Central memory CD8-positive, alpha-beta T cell (primary cell): Measurements from ENCODE around the gene TSC22D2.
A peak's percentile ranks its signal among the peaks of the same experiment; 100 is the strongest.

ENCODE experiments used
- ATAC-seq: fragments of 150-1000 bp; cut with Tn5 transposase; replicated peaks from 2 replicates; pipeline ENCODE4 v1.10.0; 2022; ENCODE audit warnings: mild to moderate bottlenecking, moderate FRiP score, moderate number of reproducible peaks; ENCODE audit not compliant: poor library complexity, severe bottlenecking; ENCODE audit errors: extremely low read depth
- DNase-seq, 2 donors: peaks; one replicate each; pipeline ENCODE4 v3.0.0; 2021; ENCODE audit warnings: low spot score in 2 of 2
- H3K27ac Mint-ChIP-seq: one replicate; pipeline ENCODE4 v1.8.0; 2022; ENCODE audit warnings: low read depth, mild to moderate bottlenecking, moderate library complexity, mixed read lengths
- H3K27me3 Mint-ChIP-seq: one replicate; pipeline ENCODE4 v1.8.0; 2022; ENCODE audit warnings: mixed read lengths
- H3K36me3 Mint-ChIP-seq: one replicate; pipeline ENCODE4 v1.8.0; 2022; ENCODE audit warnings: mild to moderate bottlenecking, moderate library complexity, mixed read lengths; ENCODE audit not compliant: insufficient read depth
- H3K4me1 Mint-ChIP-seq: one replicate; pipeline ENCODE4 v1.8.0; 2022; ENCODE audit warnings: mixed read lengths
- H3K4me3 Mint-ChIP-seq: one replicate; pipeline ENCODE4 v1.8.0; 2022; ENCODE audit warnings: mild to moderate bottlenecking, moderate library complexity, mixed read lengths
- H3K9me3 Mint-ChIP-seq: one replicate; pipeline ENCODE4 v1.8.0; 2022; ENCODE audit warnings: mixed read lengths

Gene TSC22D2

DNA sequence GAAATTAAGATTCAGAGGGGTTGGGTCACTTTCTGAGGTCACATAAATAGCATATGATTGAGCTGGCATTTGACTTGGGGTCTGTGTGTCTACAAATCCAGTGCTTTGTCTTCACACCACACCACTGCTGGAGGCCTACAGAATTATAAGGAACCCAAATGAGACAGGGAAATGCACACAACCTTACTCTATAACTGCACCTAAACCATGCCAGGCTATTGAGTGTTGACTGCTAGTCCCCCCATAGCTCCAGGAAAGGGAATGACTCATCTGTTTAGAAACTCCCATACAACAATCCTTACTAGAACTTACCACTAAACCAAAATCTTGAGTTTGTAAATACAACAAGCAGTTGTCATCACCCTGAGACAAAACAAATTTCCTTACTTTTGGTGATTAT is 16.9 kb upstream of the TSC22D2 start:
- ATAC-seq = no peak
- H3K4me3 Mint-ChIP-seq = no peak overlapping the region
- no peaks in the 10 kb centered on the region for H3K27me3 Mint-ChIP-seq
- peaks cover 1% of the 10 kb centered on the region for H3K36me3 Mint-ChIP-seq
- H3K4me1 Mint-ChIP-seq = no peaks in the 10 kb centered on the region
- no peak for DNase-seq
- H3K27ac Mint-ChIP-seq = no peak overlapping the region
- H3K9me3 Mint-ChIP-seq = no peaks in the 10 kb centered on the region

DNA sequence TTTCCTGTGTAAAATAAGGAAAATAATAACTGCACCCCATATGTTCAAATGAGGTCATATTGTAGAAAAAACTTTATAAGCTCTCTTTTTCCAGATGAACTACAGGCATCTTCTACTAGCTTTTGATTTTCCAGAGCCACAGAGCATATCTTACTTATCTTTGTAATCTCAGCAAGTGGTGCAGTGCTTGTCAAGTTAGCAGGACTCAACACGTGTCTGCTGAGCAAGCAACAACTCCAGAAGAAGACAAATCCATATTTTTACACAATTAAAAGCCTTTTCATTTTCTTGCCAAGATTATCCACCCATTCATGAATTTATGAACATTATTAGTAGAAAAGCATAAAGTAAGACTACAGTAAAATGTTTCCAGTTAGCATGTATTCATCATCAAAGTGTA is 14.4 kb upstream of the TSC22D2 start:
- no peaks in the 10 kb centered on the region for H3K9me3 Mint-ChIP-seq
- H3K4me3 Mint-ChIP-seq = no peak overlapping the region
- H3K4me1 Mint-ChIP-seq = no peaks in the 10 kb centered on the region
- H3K27ac Mint-ChIP-seq = no peak overlapping the region
- peaks cover 1% of the 10 kb centered on the region for H3K36me3 Mint-ChIP-seq
- DNase-seq (no peak), ATAC-seq (no peak)
- peaks cover 7% of the 10 kb centered on the region for H3K27me3 Mint-ChIP-seq

DNA sequence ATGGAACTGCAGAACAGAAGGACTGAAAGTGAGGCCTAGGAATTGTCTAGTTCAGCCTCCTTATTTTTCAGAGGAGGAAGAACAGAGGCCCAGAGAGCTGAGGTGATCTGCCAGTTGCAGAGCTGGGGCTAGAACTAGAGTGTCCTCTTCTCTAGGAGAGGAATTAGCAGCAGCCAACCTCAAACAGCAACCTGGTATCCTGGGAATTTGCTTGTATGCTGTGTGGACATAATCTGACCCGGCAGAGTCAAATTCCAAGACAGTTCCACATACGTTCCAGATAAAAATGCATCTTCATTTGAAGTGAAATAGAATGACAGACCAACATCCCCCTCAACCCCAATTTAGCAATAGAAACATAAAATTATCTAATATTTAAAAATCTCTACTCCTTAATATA is 13.5 kb upstream of the TSC22D2 start:
- H3K36me3 Mint-ChIP-seq = peaks cover 1% of the 10 kb centered on the region
- H3K27me3 Mint-ChIP-seq = peaks cover 12% of the 10 kb centered on the region
- DNase-seq = no peak
- H3K27ac Mint-ChIP-seq = no peak overlapping the region
- no peak overlapping the region for H3K4me3 Mint-ChIP-seq
- no peaks in the 10 kb centered on the region for H3K9me3 Mint-ChIP-seq
- ATAC-seq = no peak
- H3K4me1 Mint-ChIP-seq = no peaks in the 10 kb centered on the region

DNA sequence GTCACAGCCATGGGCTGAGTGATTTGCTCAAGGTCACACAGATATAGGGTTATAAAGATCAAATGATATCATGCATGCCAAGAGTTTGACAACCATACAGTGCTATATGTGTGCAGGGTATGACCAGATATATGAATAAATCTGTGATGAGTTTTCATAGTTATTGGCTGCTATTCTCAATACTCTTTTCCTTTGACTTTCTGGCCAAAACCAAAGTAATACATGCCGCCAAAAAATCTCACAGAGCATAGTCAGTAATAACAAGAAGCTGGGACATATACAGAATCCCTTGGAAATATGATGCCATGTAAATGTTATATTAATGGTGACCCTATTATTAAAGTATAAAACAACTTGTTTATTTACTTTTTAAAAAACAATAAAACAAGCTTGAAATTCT is 11.6 kb upstream of the TSC22D2 start:
- no peak for DNase-seq

DNA sequence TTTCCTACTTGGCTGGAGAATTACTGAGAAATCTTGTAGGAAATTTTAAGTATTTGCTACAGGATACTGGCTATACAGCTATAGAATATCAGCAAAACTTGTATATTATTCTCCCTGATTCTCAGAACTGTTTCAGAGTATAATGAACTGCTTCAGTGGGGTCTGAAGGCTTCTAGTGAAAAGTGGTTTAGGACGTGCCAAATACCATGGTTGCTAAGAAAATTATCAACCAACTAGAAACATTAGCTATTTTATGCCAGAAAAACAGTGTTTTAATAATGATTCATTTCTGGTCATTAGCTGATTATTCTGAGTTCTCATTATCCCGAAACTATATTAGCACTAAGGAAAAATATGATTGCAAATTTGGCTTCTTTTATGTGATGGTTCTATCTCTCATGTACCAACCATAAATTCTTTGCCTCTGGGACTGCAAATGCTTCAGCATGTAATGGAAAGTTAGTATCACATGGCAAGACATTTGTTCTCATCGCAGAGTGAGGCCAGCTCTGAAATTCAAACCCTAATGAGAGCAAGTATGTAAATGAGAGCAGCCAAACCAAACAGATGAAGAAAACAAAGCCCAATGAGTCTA is 11.0 kb upstream of the TSC22D2 start:
- peaks cover 1% of the 10 kb centered on the region for H3K36me3 Mint-ChIP-seq

More for the DNA sequence above, 11.6 kb upstream of the TSC22D2 start:
- Mint-ChIP-seq H3K9me3 (no peaks in the 10 kb centered on the region), H3K36me3 (peaks cover 1% of the 10 kb centered on the region), H3K4me3 (no peak overlapping the region), H3K27me3 (peaks cover 12% of the 10 kb centered on the region), H3K4me1 (no peaks in the 10 kb centered on the region), H3K27ac (no peak overlapping the region)
- no peak for ATAC-seq

DNA sequence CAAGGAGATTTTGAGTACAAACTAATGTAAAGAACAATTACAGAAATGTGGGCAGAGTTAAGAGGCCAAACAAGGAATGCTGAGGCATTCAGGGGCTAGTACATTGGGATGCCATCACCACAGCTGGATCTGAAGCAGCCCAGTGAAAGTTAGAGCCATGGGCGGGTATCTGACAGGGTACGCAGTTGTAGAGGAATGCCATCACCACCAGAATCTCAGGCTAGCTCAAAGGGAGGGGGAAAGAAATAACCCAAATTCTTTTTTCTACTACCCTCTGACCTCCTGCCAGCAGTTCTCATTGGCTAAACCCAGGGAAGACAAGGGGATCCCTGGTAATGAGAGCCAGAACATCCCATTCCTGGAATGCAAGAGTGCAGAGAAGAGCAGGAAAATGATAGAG is 9.0 kb upstream of the TSC22D2 start:
- no peak for DNase-seq
- peaks cover 12% of the 10 kb centered on the region for H3K27me3 Mint-ChIP-seq
- H3K27ac Mint-ChIP-seq = no peak overlapping the region
- H3K4me3 Mint-ChIP-seq = no peak overlapping the region
- no peaks in the 10 kb centered on the region for H3K9me3 Mint-ChIP-seq
- H3K36me3 Mint-ChIP-seq = no peaks in the 10 kb centered on the region
- H3K4me1 Mint-ChIP-seq = no peaks in the 10 kb centered on the region
- ATAC-seq = no peak

More for the DNA sequence above, 11.0 kb upstream of the TSC22D2 start:
- H3K4me3 Mint-ChIP-seq = no peak overlapping the region
- DNase-seq (no peak), ATAC-seq (no peak)
- no peaks in the 10 kb centered on the region for H3K9me3 Mint-ChIP-seq
- no peaks in the 10 kb centered on the region for H3K4me1 Mint-ChIP-seq
- no peak overlapping the region for H3K27ac Mint-ChIP-seq
- H3K27me3 Mint-ChIP-seq = peaks cover 12% of the 10 kb centered on the region

DNA sequence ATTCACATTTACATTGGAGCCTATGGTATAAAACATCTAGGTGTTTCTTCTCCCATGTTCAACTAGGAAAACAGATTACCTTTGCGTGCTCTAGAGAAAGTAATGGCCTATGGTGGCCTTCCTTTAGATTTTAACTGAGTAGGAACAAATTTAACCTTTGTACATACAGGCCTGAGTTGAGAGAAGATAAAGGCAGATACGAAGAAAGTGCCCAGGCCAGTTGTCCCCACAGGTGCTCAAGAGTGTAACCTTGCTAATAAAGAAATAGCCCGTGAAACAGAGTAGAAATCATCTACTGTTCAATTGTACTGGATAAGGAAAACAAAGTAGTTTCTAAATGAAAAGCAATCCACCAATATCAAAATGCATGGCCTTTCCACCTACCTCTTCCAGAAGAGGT is 6.8 kb upstream of the TSC22D2 start:
- H3K27ac Mint-ChIP-seq = no peak overlapping the region
- no peak for DNase-seq
- H3K27me3 Mint-ChIP-seq = peaks cover 12% of the 10 kb centered on the region
- H3K4me1 Mint-ChIP-seq = no peaks in the 10 kb centered on the region
- ATAC-seq = no peak
- no peak overlapping the region for H3K4me3 Mint-ChIP-seq
- H3K9me3 Mint-ChIP-seq = no peaks in the 10 kb centered on the region
- no peaks in the 10 kb centered on the region for H3K36me3 Mint-ChIP-seq

DNA sequence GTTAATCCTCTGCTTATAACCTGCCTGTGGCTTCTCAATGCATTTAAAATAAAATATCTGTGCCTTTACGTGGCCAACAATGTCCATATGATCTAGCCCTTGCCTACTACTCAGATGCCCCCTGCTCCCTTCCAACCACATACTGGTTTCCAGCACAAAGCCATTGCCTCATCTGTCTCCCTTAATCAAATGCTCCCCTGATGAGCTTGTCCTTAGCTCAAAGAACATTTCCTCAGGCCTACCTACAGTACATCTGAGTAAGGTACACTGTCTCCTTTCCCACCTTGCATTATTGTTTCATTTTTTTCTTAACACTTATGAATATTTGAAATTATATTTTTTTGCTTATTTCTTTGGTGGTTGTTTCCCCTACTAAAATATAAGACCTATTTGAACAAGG is 5.9 kb upstream of the TSC22D2 start:
- H3K4me3 Mint-ChIP-seq = no peak overlapping the region
- DNase-seq = no peak
- no peaks in the 10 kb centered on the region for H3K36me3 Mint-ChIP-seq
- no peaks in the 10 kb centered on the region for H3K4me1 Mint-ChIP-seq
- no peak overlapping the region for H3K27ac Mint-ChIP-seq
- H3K27me3 Mint-ChIP-seq = peaks cover 12% of the 10 kb centered on the region
- no peaks in the 10 kb centered on the region for H3K9me3 Mint-ChIP-seq
- no peak for ATAC-seq

DNA sequence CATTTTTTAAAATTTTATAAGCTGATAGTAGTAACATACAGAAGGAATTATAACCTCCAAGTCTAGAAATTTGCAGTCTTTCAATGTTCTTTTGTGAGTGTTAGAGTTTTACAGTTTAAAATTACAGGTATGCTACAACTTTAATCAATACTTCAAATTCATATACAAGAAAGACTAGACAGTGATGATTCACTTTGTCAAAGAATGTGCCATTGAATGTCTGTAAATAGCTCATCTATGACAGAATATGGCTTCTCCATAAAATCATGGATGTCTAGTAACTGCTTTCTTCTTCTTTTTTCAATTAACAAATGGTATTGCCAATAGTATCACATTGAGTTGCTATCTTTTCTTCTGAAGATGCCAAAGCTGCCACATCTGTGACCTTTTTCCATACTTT is 4.1 kb upstream of the TSC22D2 start:
- no peak for DNase-seq
- no peak overlapping the region for H3K4me3 Mint-ChIP-seq
- peaks cover 7% of the 10 kb centered on the region for H3K4me1 Mint-ChIP-seq
- peaks cover 2% of the 10 kb centered on the region for H3K27me3 Mint-ChIP-seq
- no peak for ATAC-seq
- no peak overlapping the region for H3K27ac Mint-ChIP-seq
- H3K36me3 Mint-ChIP-seq = peaks cover 14% of the 10 kb centered on the region
- no peaks in the 10 kb centered on the region for H3K9me3 Mint-ChIP-seq

DNA sequence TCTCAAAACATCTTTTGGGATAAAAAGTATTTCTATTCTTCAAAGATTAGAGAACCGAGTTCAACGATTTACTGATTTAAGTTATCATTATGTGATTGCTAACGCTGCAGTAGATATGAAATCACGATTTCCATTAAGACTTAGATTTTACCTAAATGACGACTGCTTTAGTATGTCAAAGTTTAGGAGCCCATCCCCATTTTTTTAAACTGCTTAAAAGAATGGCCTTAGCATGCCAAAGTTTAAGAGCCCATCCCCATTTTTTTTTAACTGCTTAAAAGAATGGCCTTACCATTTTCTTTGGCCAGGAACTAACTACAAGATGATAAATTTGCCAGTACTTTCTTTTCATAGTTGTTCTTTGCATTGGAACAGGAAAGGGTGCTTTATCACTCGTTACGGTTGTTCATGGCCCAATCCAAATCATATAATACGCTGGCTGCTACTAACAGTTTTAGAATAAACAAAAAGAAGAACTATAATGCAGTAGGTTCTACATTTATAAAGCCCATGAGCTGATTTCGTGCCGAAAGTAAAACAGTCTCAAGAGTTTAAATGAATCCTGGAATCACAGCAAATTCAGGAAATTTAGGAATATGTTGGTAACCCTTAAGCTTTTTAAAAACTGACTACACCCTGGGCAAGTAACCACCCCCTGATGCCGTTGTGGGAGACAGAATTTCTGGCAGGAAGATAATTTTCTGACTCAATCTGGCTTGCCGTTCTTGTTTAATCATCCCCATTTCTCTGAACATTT is 869 bp upstream of the TSC22D2 start:
- Mint-ChIP-seq H3K36me3 (peaks cover 28% of the 10 kb centered on the region), H3K9me3 (no peaks in the 10 kb centered on the region), H3K4me3 (peak overlapping the region; percentile 74), H3K27ac (peak overlapping the region; percentile 95), H3K27me3 (no peaks in the 10 kb centered on the region), H3K4me1 (peaks cover 20% of the 10 kb centered on the region)
- DNase-seq = no peak
- ATAC-seq = no peak

DNA sequence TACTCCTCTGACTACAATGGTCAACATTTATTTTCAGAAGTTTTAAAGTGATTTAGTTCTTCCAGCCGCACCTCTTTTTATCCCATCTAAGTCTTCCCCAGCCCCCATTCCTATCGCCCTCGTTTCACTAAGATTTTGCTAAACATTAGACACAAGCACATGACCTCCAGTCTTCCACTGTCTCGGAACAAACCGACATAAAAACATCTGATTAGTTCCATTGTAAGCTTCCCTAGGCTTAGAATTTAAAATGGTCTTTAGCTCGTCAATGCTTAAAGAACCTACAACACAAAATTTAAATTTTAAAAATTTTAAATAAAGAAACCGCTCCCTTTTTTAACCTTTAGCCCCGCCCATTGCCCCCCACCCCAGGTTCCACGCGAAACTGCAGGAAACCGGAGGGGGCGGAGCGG is 284 bp upstream of the TSC22D2 start:
- Mint-ChIP-seq H3K27ac (peak overlapping the region; percentile 95), H3K36me3 (peaks cover 28% of the 10 kb centered on the region), H3K9me3 (no peaks in the 10 kb centered on the region), H3K27me3 (no peaks in the 10 kb centered on the region), H3K4me1 (peaks cover 26% of the 10 kb centered on the region), H3K4me3 (peak overlapping the region; percentile 74)
- DNase-seq = peak in 1 of 2 donors; percentile 14
- ATAC-seq = peak; percentile 7

DNA sequence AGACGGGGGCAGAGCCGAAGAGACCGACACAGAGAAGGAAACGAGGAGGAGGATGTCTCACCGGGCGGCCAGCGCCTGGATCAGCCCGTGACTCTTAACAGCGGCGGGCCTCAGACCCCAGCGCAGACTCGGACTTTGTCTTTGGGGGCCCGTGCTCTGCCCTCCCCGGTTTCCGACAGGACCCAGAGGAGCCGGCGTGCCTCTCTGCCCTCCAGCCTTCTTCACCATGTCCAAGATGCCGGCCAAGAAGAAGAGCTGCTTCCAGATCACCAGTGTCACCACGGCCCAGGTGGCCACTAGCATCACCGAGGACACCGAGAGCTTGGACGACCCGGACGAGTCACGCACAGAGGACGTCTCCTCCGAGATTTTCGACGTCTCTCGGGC is 1.0 kb downstream of the TSC22D2 start:
- H3K4me1 Mint-ChIP-seq = peaks cover 33% of the 10 kb centered on the region
- H3K27me3 Mint-ChIP-seq = no peaks in the 10 kb centered on the region
- H3K9me3 Mint-ChIP-seq = no peaks in the 10 kb centered on the region
- no peak for ATAC-seq
- H3K4me3 Mint-ChIP-seq = peak overlapping the region; percentile 74
- H3K27ac Mint-ChIP-seq = peak overlapping the region; percentile 95
- DNase-seq = peak in 1 of 2 donors; percentile 13
- peaks cover 28% of the 10 kb centered on the region for H3K36me3 Mint-ChIP-seq
